Thoracic aorta (tissue), 2 donors: ENCODE results near the gene PPM1M. TPM values are rescaled to one million over a fixed set of nuclear protein-coding genes. Genes with fewer than 3 reads are reported as not detected.

Experiments used
- ATAC-seq: fragments of 150-250 bp; one replicate; pipeline ENCODE4 v1.8.0; 2017; ENCODE audit warnings: low read depth; ENCODE audit not compliant: insufficient number of reproducible peaks, low FRiP score
- DNase-seq: peaks from one replicate; pipeline ENCODE4 v3.0.0-alpha.2; 2020; ENCODE audit warnings: low spot score
- H3K27ac ChIP-seq, 2 donors: fragments of 200-600 bp; sonication (generic); 1 replicate in 1 of 2; 2 replicates in 1 of 2; pipeline ENCODE4 v1.5.1; 2016; ENCODE audit warnings: mild to moderate bottlenecking in 2 of 2, moderate library complexity in 2 of 2
- H3K27me3 ChIP-seq: fragments of 200-600 bp; sonication (generic); replicated peaks from 2 replicates; pipeline ENCODE4 v1.6.0; 2016; ENCODE audit warnings: mild to moderate bottlenecking; ENCODE audit not compliant: insufficient read depth
- H3K36me3 ChIP-seq: fragments of 200-600 bp; sonication (generic); one replicate; pipeline ENCODE4 v1.5.1; 2016
- H3K4me1 ChIP-seq, 2 donors: fragments of 200-600 bp; sonication (generic); 1 replicate in 1 of 2; 2 replicates in 1 of 2; pipeline versions ENCODE4 v1.5.1 to v1.6.0; 2016; ENCODE audit warnings: low read depth in 2 of 2, mild to moderate bottlenecking in 1 of 2; ENCODE audit not compliant: control insufficient read depth in 1 of 2
- H3K4me3 ChIP-seq: fragments of 200-600 bp; sonication (generic); 2 replicates; pipeline ENCODE4 v1.5.1; 2016; ENCODE audit warnings: mild to moderate bottlenecking
- H3K9me3 ChIP-seq: fragments of 200-600 bp; sonication (generic); 2 replicates; pipeline ENCODE4 v1.5.1; 2016
- total RNA-seq, 2 donors: library from RNA; depleted of rRNA; stranded (reverse); fragments of >200 nt; gene quantifications; one replicate each; pipeline versions ENCODE4 v1.1.0 to v1.2.3, GENCODE V29; 2016
- TF ChIP-seq, protein P1 (sequence below): fragments of 200-600 bp; sonication (generic); IDR thresholded peaks from one replicate; pipeline ENCODE4 v1.5.1; 2019; ENCODE audit warnings: antibody characterized with exemption

The PPM1M gene
- total RNA-seq, 2 donors from 2014 or later = 41.6 to 51.9 TPM

DNA sequence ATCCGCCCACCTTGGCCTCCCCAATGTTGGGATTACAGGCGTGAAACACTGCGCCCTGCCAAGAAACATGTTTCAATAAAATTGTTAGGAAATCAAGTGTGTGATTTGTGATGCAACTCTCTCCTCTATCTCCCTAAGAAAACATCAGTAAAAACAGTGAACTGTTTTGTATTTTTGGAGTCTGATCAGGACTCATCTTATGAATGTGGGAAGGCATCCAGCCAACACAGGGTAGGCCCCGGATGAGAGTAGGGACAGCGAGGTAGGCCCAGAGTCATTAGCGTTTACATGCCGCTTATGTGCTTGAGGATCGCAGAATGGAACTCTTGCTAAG lies 41.2 kb downstream of the PPM1M start:
- peak overlapping the region; percentile 82 for H3K4me3 ChIP-seq

DNA sequence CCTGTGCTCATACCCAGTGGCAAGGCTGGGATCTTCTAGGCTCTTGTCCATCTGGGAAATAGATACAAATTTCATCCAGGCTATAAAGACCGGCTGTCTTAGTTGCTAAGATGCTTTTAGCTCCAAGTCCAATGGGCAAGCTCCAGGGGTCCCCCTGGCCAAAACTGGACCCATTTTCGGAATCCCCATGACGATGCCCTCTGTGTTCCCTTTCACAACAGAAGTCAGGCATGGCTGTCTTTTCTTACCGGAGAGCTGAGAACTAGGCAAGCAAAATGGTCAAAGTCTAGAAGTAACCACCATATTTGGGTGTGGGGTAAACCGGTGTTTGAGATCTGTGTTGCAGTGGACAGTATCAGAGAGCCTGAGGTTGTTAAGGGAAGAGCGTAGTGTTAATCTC lies 43.1 kb downstream of the PPM1M start:
- no peaks in the 10 kb centered on the region for H3K27me3 ChIP-seq
- DNase-seq (no peak), ATAC-seq (no peak)
- TF ChIP-seq, protein P1, sequence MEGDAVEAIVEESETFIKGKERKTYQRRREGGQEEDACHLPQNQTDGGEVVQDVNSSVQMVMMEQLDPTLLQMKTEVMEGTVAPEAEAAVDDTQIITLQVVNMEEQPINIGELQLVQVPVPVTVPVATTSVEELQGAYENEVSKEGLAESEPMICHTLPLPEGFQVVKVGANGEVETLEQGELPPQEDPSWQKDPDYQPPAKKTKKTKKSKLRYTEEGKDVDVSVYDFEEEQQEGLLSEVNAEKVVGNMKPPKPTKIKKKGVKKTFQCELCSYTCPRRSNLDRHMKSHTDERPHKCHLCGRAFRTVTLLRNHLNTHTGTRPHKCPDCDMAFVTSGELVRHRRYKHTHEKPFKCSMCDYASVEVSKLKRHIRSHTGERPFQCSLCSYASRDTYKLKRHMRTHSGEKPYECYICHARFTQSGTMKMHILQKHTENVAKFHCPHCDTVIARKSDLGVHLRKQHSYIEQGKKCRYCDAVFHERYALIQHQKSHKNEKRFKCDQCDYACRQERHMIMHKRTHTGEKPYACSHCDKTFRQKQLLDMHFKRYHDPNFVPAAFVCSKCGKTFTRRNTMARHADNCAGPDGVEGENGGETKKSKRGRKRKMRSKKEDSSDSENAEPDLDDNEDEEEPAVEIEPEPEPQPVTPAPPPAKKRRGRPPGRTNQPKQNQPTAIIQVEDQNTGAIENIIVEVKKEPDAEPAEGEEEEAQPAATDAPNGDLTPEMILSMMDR = no peak
- H3K4me3 ChIP-seq = peak overlapping the region; percentile 82
- peak overlapping the region in 1 of 2 donors; percentile 99 for H3K27ac ChIP-seq
- H3K4me1 ChIP-seq = peaks cover 7 to 25% of the 10 kb centered on the region in 2 donors
- H3K36me3 ChIP-seq = peaks cover 7% of the 10 kb centered on the region
- H3K9me3 ChIP-seq = no peaks in the 10 kb centered on the region

More for the DNA sequence above, 41.2 kb downstream of the PPM1M start:
- TF ChIP-seq, protein P1 = no peak
- Histone ChIP-seq H3K27me3 (no peaks in the 10 kb centered on the region), H3K4me1 (peaks cover 11 to 32% of the 10 kb centered on the region in 2 donors), H3K36me3 (peaks cover 3% of the 10 kb centered on the region), H3K27ac (peak overlapping the region; percentile 96 to 99), H3K9me3 (no peaks in the 10 kb centered on the region)
- DNase-seq (no peak), ATAC-seq (no peak)

DNA sequence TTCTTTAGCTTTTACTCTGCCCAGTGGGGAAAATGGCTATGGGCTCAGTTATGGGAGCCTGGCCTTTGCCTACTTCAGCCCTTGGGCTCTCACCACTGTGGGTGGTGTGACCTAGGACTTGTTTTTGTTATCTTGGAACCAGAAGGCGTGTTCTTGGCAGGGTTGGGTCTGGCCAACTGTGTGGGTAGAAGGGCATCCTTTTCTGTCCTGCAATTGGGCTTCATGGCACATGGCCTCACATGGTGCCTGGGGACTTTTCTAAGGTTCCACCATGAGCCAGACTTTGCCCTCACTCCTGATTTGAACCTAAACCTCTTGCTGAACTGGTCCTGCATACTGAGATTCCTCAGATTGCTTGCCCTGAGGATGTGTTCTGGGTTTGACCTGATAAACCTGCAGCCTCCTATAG lies 43.8 kb downstream of the PPM1M start:
- DNase-seq (no peak), ATAC-seq (no peak)

DNA sequence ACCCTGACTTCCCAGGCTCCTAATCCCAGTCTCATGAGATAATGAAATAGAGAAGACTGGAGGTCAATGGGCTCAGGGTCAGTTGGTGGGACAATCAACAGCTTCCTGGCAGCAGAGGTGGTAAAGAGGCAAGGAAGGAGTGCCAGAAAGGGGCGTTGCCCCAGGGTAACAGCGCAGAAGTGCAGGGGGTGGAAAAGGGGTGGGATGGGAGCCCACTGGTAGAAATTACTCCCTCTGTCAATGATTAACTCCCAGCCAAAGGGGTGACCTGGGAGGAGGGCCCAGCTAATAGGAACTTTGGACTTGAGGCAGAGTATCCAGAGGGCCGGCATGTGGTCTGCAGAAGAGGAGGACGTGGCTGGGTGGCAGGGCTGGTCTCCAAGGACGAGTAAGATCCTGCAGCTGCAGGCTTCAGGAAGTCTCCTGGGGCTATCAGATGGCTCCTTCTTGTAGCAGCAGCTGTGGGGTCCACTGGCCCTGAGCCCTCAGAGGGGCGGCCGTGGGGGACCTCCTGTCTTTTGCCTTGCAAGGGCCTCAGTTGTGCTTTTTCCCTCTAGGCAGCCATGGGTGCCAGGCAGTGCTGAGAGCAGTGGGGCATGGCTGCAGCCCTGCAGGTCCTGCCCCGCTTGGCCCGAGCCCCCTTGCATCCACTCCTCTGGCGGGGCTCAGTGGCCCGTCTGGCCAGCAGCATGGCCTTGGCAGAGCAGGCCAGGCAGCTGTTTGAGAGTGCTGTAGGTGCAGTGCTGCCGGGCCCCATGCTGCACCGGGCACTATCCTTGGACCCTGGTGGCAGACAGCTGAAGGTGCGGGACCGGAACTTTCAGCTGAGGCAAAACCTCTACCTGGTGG lies 44.4 kb downstream of the PPM1M start:
- no peak for DNase-seq
- TF ChIP-seq, protein P1 = no peak
- no peak overlapping the region for H3K4me3 ChIP-seq

More for the DNA sequence above, 43.8 kb downstream of the PPM1M start:
- no peaks in the 10 kb centered on the region for H3K27me3 ChIP-seq
- H3K27ac ChIP-seq = no peak overlapping the region
- peaks cover 11% of the 10 kb centered on the region for H3K36me3 ChIP-seq
- H3K4me3 ChIP-seq = no peak overlapping the region
- no peaks in the 10 kb centered on the region for H3K9me3 ChIP-seq
- peaks cover 7 to 21% of the 10 kb centered on the region in 2 donors for H3K4me1 ChIP-seq
- TF ChIP-seq, protein P1 = no peak

DNA sequence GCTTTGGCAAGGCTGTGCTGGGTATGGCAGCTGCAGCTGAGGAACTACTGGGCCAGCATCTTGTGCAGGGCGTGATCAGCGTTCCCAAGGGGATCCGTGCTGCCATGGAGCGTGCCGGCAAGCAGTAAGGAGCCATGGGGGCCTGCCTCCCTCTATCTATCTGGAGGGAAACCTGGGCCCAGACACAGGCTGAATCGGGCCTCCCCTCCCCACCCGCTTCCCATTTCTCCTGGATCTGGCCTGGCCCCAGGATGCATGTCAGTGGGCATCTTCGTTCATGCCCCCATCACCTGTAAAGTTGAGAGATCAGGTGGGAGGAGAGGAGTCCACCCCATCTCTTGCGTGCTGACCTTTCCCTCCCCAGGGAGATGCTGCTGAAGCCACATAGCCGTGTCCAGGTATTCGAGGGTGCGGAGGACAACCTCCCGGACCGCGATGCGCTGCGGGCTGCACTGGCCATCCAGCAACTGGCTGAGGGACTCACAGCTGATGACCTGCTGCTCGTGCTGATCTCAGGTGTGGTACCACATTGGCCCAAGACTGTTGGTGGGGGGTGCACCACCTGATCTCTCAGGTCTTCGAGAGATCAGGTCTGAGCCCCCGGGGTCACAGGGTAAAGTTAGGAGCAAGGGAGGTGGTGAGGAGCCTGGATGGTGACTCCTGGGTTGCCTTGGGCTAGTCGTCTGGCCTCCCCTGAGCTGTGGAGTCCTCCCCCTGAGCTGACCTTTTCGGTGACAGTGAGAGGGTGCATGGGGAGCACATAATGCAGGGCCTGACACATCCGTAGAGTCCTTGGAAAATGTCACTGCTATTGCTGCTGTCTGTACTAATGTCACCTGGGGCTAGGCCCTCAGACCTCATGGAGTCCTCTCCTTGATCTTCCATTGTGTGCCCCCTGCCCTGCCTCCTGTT lies 45.3 kb downstream of the PPM1M start:
- Histone ChIP-seq H3K36me3 (peaks cover 11% of the 10 kb centered on the region), H3K27ac (no peak overlapping the region), H3K4me3 (no peak overlapping the region), H3K9me3 (no peaks in the 10 kb centered on the region), H3K4me1 (peaks cover 7 to 21% of the 10 kb centered on the region in 2 donors), H3K27me3 (no peaks in the 10 kb centered on the region)
- no peak for ATAC-seq
- TF ChIP-seq, protein P1 = no peak
- DNase-seq = no peak

More for the DNA sequence above, 44.4 kb downstream of the PPM1M start:
- no peak for ATAC-seq
- no peak overlapping the region for H3K27ac ChIP-seq
- peaks cover 7 to 21% of the 10 kb centered on the region in 2 donors for H3K4me1 ChIP-seq
- H3K27me3 ChIP-seq = no peaks in the 10 kb centered on the region
- H3K36me3 ChIP-seq = peaks cover 11% of the 10 kb centered on the region
- no peaks in the 10 kb centered on the region for H3K9me3 ChIP-seq
